ENCODE results near the gene OR1J2. TPM values are rescaled to one million over a fixed set of nuclear protein-coding genes. Genes with fewer than 3 reads are reported as not detected.
"Not testable (repeated sequence)": the region's sequence is repeated elsewhere in the genome, so short reads cannot be mapped to it uniquely, and the experiment has no call there.

The OR1J2 gene, protein sequence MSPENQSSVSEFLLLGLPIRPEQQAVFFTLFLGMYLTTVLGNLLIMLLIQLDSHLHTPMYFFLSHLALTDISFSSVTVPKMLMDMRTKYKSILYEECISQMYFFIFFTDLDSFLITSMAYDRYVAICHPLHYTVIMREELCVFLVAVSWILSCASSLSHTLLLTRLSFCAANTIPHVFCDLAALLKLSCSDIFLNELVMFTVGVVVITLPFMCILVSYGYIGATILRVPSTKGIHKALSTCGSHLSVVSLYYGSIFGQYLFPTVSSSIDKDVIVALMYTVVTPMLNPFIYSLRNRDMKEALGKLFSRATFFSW
- total RNA-seq (2014; rRNA removed; shearing (Covaris generic)) = 0.22 TPM in 1 of 2 replicates, not detected in the other
- not detected in 2 replicates for polyA plus RNA-seq (2014; cell fraction: nucleus; rRNA removed)

DNA sequence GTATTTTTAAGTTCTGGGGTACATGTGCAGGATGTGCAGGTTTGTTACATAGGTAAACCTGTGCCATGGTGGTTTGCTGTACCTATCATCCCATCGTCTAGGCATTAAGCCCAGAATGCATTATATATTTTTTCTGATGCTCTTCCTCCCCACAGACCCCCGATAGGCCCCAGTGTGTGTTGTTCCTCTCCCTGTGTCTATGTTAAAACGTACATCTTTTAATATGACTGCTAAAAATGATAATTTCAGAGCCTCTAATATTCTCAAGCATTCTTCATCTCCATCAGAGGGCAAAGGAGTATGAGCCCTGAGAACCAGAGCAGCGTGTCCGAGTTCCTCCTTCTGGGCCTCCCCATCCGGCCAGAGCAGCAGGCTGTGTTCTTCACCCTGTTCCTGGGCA lies at the start of gene OR1J2:
OR1J2 (plus strand) TSS at position 301 of the 400 bp plus-strand sequence; CDS start at position 301, 0 bp downstream.
- no peak for DNase-seq (ENCODE audit: extremely low read depth, low read depth)

DNA sequence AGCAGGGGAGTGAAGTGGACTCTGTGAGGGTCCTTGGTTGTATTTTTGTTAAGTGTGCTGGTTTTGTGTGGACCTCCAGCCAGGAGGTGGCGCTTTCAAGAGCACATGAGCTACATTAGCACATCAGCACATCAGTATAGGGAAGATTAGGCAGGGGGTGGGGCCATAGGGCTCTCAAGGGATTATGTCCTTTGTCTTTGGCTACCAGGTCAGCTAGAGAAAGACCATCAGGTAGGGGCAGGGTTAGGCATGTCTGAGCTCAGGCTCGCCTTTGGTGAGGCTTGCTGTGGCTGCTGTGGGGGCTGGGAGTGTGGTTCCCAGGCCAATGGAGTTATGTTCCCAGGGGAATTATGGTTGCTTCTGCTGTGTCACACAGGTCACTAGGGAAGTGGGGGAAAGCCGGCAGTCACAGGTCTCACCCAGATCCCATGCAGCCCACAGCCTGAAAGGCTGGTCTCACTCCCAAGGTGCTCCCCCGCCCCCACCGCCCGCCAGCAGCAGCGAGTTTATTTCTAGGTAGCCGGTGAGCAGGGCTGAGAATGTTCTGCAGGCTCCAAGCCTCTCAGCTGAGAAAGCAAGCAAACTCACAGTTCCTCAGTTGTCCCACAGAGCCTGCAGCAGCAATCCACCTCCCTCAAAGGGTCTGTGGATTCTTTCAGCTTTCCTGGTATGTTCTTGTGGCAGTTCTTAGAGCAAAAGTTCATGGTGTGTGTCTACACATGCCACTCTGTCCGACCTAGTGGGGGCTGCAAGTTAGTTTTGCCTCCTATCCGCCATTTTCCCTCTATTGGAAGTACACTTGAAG lies 46.6 kb upstream of the OR1J2 start:
- DNase-seq (ENCODE audit: extremely low read depth, low read depth) = peak; percentile 64

DNA sequence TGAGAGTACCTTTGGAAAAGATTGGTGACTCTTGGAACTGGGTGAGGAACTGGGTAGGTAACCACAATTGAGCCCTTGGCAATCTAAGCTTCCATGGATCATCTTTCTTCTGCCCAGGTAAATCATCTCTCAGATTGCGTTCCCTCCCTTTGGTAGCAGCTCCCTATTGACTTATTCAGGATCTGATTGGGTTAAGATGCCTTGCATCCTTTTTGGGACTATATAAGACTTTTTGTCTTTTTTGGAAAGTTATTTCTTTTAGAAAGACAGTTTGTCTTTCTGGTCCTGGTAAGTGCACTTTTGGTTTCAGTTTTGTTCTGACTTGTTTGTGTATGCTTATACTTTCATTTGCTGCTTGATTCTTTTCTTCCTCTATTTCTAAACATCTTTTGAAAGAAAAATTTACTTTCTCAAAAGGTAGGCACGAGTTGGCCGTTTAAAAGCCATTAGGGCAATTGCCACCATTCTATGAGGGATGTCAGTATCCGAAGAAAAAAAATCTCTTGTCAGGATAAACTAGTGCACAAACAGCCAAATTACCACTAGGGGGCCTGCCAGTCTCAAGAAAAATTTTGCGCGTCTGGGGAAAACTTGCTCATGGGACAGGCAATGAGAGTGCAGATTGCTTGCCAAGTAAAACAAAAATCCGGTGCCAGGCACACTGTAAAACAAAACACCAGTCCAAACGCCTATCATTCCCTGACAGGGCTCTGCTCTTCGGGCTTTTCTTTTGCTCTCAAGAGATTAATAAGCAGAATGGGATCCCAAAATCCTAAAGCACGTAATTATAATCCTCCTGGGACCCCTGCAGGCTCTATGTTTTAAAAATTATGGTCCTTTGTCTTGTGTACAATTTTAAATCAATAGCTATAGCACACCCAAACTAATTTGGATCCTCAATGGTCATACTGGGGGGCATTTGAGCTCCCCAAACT lies 45.7 kb upstream of the OR1J2 start:
- peak; percentile 88 for DNase-seq (ENCODE audit: extremely low read depth, low read depth)

DNA sequence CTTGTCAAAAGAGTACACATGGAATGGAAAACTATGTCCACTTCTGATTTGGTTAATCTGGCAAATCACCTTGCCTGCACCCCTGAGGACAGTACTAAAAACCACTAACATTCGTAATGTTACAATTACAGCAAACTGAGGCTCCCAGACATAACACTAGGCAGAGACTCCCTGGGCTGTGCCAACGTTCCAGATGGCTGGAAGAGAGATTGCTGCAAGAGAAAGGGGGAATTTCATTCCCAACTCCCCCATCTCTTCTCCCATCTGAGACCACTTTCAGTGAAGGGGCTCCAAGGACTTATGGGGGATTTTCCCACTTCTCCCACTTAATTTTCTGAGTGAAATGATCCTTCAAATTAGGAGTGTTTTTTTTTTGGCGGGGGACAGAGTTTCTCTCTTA lies 44.1 kb upstream of the OR1J2 start:
- DNase-seq (ENCODE audit: extremely low read depth, low read depth) = no peak

DNA sequence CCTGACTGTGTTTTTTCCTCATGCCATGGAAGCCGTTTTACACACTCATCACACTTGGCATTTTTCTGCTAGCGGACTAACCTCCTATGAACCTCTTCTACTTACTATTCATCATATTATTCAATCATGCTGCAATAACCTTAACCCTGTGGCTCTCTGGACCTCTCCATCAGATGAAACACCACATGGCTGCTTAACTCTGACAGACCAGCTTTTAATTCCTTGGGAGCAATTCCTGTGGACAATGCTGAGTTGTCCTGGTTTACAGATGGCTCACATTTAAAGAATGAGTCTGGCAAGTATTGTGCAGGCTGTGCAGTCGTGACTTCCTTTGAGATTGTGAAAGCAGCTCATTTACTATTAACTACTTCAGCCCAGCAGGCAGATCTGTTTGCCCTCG lies 41.9 kb upstream of the OR1J2 start:
- DNase-seq (ENCODE audit: extremely low read depth, low read depth) = no peak

DNA sequence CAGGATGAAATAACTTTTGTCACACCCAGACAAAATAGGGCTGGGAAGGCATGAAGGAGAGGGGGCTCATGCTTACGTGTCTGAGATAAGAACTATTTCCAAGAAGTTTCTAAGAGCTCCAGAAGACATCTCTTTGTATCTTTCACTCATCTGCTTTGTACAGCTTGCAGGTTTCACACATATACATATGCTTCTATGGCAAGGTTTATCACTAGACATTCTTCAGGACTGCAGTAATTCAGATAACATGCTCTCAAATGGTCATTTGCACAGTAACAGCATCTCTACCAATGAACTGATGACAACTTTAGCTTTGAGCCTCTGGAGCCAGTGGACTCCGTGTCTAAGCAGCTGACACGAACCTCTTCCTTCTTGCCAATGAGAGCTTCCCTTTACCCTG lies 36.0 kb upstream of the OR1J2 start:
- no peak for DNase-seq (ENCODE audit: extremely low read depth, low read depth)

DNA sequence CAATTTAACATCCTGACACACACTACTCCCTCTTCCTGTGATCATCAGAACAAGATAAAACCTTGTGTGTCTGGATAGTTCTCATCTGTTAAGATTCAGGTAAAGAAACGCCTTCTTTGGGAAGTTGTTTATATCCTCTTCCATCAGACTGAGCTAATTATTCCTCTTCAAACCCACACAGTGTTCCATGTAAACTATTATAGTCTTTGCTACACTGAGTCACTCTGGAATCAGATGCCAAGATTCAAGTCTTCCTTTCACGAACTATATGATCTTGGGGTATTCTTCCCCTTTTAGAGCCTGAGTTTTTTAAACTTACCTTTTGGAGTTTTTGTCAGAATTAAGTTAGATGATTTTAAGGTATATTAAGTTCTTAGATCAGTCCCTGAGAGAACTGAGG lies 34.9 kb upstream of the OR1J2 start:
- no peak for DNase-seq (ENCODE audit: extremely low read depth, low read depth)

DNA sequence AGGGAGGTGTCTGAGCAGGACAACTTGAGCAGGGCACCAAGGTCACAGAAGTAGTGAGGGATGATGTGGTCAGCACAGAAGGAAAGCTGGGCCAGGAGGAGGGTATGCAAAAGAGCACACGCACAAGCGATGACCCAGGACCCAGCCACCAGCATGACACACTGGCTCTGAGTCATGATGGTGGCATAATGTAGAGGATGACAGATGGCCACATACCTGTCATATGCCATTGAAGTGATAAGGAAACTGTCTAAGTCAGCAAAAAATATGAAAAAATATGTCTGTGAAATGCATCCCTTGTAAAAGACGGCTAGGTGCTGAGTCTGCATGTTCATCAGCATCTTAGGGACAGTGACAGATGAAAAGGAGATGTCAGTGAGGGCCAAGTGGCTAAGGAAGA lies 33.3 kb upstream of the OR1J2 start:
- no peak for DNase-seq (ENCODE audit: extremely low read depth, low read depth)

DNA sequence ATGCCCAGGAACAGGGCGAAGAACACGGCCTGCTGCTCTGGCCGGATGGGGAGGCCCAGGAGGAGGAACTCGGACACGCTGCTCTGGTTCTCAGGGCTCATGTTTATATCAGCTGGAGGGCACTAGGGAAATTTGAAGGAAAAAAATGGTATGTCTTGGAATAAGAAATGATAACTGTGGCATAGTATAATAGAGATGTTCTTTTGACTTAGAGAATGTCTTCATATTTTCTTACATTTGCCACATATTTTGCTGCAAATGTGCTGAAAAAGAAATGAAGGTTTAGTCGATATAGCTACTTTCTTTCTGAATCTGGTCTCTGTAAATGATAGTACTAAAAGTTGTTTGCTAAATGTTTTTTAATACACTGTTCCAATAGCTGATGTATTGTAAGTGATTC lies 32.8 kb upstream of the OR1J2 start, which contains the start of gene OR1J1:
OR1J1 (minus strand) TSS at position 101 of the 400 bp plus-strand sequence; CDS start at position 101, 0 bp downstream.
- DNase-seq (ENCODE audit: extremely low read depth, low read depth) = no peak

DNA sequence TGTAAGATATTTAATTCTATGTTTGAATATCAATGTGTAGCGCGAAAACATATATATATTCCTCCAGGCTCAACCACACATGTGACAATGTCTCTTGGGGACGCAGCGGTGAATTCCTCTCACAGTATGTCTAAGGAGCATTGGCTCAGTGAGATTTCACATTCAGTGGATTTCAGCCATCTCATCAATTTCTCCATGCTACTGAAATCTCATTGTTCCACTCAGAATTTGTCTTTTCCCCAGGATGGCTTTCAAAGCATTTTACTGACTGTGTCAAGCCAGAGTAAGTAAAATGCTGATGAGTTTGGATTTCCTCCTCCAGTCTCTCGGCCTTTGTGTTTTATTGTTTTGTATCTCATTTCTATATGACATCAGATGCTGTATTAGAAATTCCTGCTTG lies 31.5 kb upstream of the OR1J2 start:
- no peak for DNase-seq (ENCODE audit: extremely low read depth, low read depth)

DNA sequence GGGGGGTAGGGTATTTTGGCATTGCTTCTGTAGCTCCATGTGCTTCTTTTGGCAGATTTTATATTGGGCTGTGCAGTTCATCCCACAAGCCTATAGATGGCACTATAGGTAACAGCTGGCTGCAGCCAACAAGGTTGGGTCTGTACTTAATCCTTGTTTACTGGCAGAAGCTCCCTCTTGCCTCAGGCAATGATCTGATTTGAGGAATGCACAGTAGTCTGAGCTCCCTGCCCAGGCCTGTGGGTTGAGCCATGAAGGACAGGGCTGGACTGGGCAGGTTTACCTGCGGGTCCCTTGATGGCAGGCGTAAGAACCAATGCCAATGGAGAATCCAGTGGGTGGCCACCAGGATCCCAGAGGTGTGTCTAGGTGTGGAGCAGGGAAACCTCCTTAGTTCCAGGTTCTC lies 11.7 kb upstream of the OR1J2 start:
- DNase-seq (ENCODE audit: extremely low read depth, low read depth) = peak; percentile 28

DNA sequence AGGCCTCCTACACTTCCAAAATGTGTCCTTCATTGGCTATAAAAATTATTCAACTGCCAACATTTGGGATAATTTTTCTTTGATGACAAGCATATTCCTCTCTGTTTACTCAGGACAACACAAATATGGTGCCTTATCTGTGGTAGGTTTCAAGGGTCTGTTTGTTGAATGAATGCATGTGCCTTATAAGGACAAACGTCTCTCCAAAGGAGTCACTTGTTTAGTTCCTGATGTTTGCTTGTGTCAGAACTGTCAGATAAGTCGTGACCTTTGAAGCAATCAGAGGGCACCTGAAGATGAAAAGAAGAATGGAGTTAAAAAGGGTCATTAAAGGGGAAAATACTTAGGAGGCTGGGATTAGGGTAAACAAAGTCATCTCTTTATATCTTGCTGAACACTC lies 3.6 kb upstream of the OR1J2 start:
- no peak for DNase-seq (ENCODE audit: extremely low read depth, low read depth)

DNA sequence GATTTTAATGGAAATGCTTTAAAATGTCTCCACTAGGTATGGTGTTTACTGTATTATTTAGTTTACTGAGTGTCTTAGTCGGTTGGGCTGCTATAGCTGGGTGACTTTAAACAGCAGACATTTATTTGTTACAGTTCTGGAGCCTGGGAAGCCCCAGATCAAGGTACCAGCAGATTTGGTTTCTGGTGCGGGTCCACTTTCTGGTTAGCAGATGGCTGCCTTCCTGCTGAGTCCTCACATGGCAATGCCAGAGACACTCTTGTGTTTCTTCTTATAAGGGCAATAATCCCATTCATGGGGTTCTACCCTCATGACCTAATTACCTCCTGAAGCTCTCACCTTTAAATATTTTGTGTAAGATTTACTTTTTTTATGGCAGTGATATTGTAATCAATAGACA lies 7.6 kb downstream of the OR1J2 start:
- DNase-seq (ENCODE audit: extremely low read depth, low read depth) = no peak

DNA sequence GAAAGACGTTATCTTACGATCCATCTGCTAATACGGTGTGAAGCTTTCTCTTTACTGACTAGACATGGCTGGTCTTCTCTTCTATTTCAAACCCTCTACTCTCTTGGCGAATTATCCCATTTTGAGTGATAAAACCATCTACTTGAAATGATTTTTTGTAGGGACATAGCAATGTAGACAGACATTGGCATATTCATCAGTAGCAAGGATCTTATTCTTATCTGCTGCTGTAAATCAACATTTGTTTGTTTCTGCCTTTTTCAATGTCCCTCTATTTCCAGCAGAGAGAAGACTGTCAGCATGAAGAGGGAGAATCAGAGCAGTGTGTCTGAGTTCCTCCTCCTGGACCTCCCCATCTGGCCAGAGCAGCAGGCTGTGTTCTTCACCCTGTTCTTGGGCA lies 8.2 kb downstream of the OR1J2 start, which contains the start of gene OR1J4:
OR1J4 (plus strand) TSS at position 301 of the 400 bp plus-strand sequence; CDS start at position 301, 0 bp downstream.
- no peak for DNase-seq (ENCODE audit: extremely low read depth, low read depth)

DNA sequence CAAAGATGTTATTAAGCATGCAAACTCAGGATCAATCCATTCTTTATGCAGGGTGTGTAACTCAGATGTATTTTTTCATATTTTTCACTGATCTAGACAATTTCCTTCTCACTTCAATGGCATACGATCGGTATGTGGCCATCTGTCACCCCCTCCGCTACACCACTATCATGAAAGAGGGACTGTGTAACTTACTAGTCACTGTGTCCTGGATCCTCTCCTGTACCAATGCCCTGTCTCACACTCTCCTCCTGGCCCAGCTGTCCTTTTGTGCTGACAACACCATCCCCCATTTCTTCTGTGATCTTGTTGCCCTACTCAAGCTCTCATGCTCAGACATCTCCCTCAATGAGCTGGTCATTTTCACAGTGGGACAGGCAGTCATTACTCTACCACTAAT lies 8.8 kb downstream of the OR1J2 start:
- no peak for DNase-seq (ENCODE audit: extremely low read depth, low read depth)

DNA sequence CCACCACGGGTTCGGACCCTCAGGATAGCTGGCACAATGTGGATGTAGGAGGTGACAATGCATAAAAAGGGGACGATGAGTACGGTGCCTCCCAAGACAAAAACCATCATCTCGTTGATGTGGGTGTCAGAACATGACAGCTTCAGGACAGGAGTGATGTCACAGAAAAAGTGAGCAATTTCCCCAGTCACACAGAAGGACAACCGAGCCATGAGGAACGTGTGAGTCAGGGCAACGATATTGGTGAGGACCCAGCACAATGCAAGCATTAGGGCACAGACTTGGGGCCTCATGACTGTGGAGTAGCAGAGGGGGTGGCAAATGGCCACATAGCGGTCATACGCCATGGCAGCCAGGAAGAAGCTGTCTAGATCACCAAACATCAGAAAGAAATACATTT lies 16.0 kb downstream of the OR1J2 start:
- DNase-seq (ENCODE audit: extremely low read depth, low read depth) = no peak

DNA sequence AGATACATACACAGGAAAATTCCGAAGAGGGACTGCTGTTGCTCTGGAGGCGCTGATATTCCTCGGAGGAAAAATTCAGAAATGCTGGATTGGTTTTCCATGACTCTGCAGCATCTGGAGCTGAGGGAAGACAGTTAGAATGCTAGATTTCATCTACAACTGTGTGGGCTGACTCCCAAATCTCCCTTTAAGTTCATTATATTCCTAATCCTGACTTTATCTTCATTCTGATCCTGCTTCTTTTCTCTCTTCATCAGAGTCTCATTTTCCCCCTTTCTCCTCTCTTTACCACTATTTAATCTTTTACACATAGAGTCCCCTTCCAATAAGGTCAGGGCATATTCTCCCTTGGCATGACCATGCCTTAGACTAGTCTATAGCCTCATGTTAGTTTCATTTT lies 16.6 kb downstream of the OR1J2 start, which contains the start of gene OR1N1:
OR1N1 (minus strand) TSS at position 101 of the 400 bp plus-strand sequence; CDS start at position 101, 0 bp downstream.
- DNase-seq (ENCODE audit: extremely low read depth, low read depth) = no peak

DNA sequence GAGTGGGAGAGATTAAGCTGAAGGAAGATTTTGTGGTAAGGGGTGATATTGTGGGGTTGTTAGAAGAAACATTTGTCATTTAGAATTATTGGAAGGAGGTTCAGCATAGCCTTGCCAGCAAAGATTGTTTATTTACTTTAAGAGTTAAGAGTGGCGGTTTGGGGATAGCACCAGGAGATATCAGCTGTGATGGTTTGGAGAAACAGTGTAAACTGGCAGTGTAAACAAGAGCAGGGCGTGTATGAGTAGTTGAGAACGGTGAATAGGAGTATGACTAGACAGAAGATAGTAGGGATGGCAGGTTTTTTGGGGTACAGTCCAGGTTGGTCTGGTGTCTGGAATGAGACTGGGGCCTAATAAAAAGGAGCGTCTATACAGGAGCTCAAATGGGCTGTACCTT lies 20.6 kb downstream of the OR1J2 start:
- DNase-seq (ENCODE audit: extremely low read depth, low read depth) = not testable (repeated sequence)

DNA sequence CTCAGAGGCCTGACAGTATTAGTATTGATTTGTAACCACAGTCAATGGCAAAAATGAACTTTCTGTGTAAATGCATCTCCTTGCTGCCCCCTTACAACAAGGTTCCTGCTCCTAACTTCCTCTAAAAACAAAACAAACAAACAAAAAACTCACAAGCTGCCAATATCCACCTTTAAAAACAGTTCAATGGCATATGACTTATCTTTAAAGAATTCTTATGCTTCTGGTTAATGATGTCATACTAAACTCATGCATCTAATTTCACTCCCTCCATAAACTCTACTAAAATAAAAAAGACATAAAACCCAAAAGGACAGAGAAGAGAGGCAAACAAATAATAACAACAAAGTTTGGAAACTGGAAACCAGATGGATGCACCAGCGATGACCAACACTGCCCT lies 25.5 kb downstream of the OR1J2 start:
- no peak for DNase-seq (ENCODE audit: extremely low read depth, low read depth)

DNA sequence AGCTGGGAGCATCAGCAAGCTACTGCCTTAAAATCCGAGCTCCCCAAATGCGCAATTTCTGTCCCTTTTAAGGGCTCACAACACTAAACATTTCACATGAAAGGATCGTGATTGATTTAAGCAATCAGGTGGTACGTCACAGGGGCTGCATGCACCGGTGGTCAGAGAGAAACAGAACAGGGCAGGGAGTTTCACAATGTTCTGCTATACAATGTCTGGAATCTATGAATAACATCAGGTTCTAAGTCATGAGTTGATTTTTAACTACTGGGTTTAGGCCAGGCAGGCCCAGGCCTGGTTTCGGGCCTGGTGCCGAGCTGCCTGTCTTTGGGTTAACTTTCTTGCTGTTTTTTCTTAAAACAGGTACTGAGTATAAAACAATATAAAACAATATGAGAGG lies 26.5 kb downstream of the OR1J2 start:
- DNase-seq (ENCODE audit: extremely low read depth, low read depth) = not testable (repeated sequence)
